Breast epithelium (tissue), 3 donors: ENCODE results near the gene DCLK1.

Experiments used
- POLR2A ChIP-seq: fragments of 450-650 bp; IDR thresholded peaks from one replicate; pipeline ENCODE4 v1.6.1; 2016; ENCODE audit warnings: antibody characterized with exemption, mild to moderate bottlenecking, moderate library complexity
- TF ChIP-seq, protein P1 (sequence below), 3 donors: fragments of 450-650 bp; IDR thresholded peaks; one replicate each; pipeline ENCODE4 v1.5.1; 2016 to 2017; ENCODE audit warnings: antibody characterized with exemption in 3 of 3, mild to moderate bottlenecking in 3 of 3, moderate library complexity in 3 of 3

DNA sequence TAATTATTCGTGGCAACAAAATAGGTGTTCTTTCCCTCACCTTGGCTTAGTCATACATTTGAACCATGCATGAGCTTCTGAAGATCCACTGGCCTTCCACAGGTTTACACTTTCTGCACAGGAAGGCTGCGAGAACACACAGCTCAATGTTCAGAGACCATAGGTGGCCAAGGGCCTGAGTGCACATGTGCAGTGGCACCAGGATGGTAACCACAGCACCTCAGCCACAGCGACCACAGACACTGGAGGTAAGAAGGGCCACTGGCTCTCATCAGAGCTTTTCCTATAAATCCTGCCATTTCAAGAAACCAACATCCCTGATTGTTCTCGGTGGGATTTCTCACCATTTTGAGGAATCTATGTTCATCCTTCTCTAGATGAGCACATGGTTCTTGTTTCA lies 1.6 kb downstream of the DCLK1 start:
- TF ChIP-seq, protein P1, sequence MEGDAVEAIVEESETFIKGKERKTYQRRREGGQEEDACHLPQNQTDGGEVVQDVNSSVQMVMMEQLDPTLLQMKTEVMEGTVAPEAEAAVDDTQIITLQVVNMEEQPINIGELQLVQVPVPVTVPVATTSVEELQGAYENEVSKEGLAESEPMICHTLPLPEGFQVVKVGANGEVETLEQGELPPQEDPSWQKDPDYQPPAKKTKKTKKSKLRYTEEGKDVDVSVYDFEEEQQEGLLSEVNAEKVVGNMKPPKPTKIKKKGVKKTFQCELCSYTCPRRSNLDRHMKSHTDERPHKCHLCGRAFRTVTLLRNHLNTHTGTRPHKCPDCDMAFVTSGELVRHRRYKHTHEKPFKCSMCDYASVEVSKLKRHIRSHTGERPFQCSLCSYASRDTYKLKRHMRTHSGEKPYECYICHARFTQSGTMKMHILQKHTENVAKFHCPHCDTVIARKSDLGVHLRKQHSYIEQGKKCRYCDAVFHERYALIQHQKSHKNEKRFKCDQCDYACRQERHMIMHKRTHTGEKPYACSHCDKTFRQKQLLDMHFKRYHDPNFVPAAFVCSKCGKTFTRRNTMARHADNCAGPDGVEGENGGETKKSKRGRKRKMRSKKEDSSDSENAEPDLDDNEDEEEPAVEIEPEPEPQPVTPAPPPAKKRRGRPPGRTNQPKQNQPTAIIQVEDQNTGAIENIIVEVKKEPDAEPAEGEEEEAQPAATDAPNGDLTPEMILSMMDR (IDR thresholded peaks at IDR 0.05) = no peak
- TF ChIP-seq POLR2A = no peak
